Osteoblast (primary cell): ENCODE measurements around the gene SIN3A. TPM values are rescaled to one million over a fixed set of nuclear protein-coding genes. Genes with fewer than 3 reads are reported as not detected.

Experiments used
- DNase-seq: peaks from one replicate; pipeline ENCODE4 v3.0.0; 2011; ENCODE audit warnings: low spot score, mixed read lengths; ENCODE audit not compliant: insufficient read length; ENCODE audit errors: missing footprints
- H2AFZ ChIP-seq: 2 replicates; pipeline ENCODE4 v1.6.0; 2011; ENCODE audit warnings: mild to moderate bottlenecking, low read length
- H3K27ac ChIP-seq: 2 replicates; pipeline ENCODE4 v1.5.1; 2011; ENCODE audit warnings: mild to moderate bottlenecking, low read depth, low read length, moderate library complexity
- H3K27me3 ChIP-seq: 2 replicates; pipeline ENCODE4 v1.6.0; 2012; ENCODE audit warnings: mild to moderate bottlenecking, control low read depth, inconsistent platforms, low read length, moderate library complexity; ENCODE audit not compliant: insufficient read depth
- H3K36me3 ChIP-seq: 2 replicates; pipeline ENCODE4 v1.5.1; 2011; ENCODE audit warnings: mild to moderate bottlenecking, low read length, control low read depth, moderate library complexity; ENCODE audit not compliant: insufficient read depth
- H3K4me1 ChIP-seq: 2 replicates; pipeline ENCODE4 v1.5.1; 2011; ENCODE audit warnings: mild to moderate bottlenecking, low read length, control low read depth, moderate library complexity; ENCODE audit not compliant: insufficient read depth
- H3K4me2 ChIP-seq: 2 replicates; pipeline ENCODE4 v1.6.0; 2011; ENCODE audit warnings: mild to moderate bottlenecking, low read length; ENCODE audit not compliant: insufficient read depth
- H3K4me3 ChIP-seq: fragments of 200-600 bp; sonication (generic); 3 replicates; pipeline ENCODE4 v1.5.1; 2012; ENCODE audit warnings: mild to moderate bottlenecking, low read length, inconsistent platforms; ENCODE audit not compliant: insufficient read depth
- H3K79me2 ChIP-seq: 2 replicates; pipeline ENCODE4 v1.6.0; 2012; ENCODE audit warnings: mild to moderate bottlenecking, low read length, control low read depth, inconsistent platforms; ENCODE audit not compliant: insufficient read depth
- H3K9me3 ChIP-seq: 2 replicates; pipeline ENCODE4 v1.5.1; 2011; ENCODE audit warnings: low read depth, low read length, control low read depth
- H4K20me1 ChIP-seq: 2 replicates; pipeline ENCODE4 v1.6.0; 2012; ENCODE audit warnings: mild to moderate bottlenecking, low read length, control low read depth; ENCODE audit not compliant: insufficient read depth
- CTCF ChIP-seq: IDR thresholded peaks from 2 replicates; pipeline ENCODE4 v1.5.1; 2011; ENCODE audit warnings: mild to moderate bottlenecking, low read depth, low read length, moderate library complexity; ENCODE audit errors: extremely low read depth
- total RNA-seq: library from RNA; depleted of rRNA; stranded (reverse); fragments of >200 nt; gene quantifications from 2 replicates; pipeline ENCODE4 v1.2.3, GENCODE V29; 2012

SIN3A gene
- total RNA-seq, 1 donor: 36.2 TPM

GRCh38 chr15:75348562-75349350 lies 102.7 kb downstream of the SIN3A start:
- Histone ChIP-seq H3K79me2 (no peaks in the 10 kb centered on the region), H3K4me3 (peak overlapping the region; percentile 73), H3K27me3 (peaks cover 36% of the 10 kb centered on the region), H2AFZ (peak overlapping the region; percentile 62), H3K4me2 (peak overlapping the region; percentile 80), H4K20me1 (peaks cover 4% of the 10 kb centered on the region), H3K4me1 (peaks cover 6% of the 10 kb centered on the region), H3K36me3 (no peaks in the 10 kb centered on the region), H3K27ac (no peak overlapping the region), H3K9me3 (no peaks in the 10 kb centered on the region)
- no peak for TF ChIP-seq CTCF
- DNase-seq: peak; percentile 85

- Histone ChIP-seq H3K79me2 (no peaks in the 10 kb centered on the region), H4K20me1 (peaks cover 2% of the 10 kb centered on the region), H3K4me1 (peaks cover 6% of the 10 kb centered on the region), H3K9me3 (no peaks in the 10 kb centered on the region), H2AFZ (peak overlapping the region; percentile 62), H3K36me3 (no peaks in the 10 kb centered on the region), H3K27me3 (peaks cover 36% of the 10 kb centered on the region), H3K4me2 (peak overlapping the region; percentile 80), H3K4me3 (peak overlapping the region; percentile 73), H3K27ac (no peak overlapping the region)
- DNase-seq: peak; percentile 91
- TF ChIP-seq CTCF: no peak
Observed at GRCh38 chr15:75348034-75348561, 103.4 kb downstream of the SIN3A start.

GRCh38 chr15:75347222-75348033 lies 104.1 kb downstream of the SIN3A start:
- no peak for TF ChIP-seq CTCF
- Histone ChIP-seq H3K36me3 (no peaks in the 10 kb centered on the region), H3K4me3 (peak overlapping the region; percentile 73), H3K4me1 (peaks cover 6% of the 10 kb centered on the region), H3K27me3 (peaks cover 36% of the 10 kb centered on the region), H3K4me2 (peak overlapping the region; percentile 80), H3K27ac (no peak overlapping the region), H3K79me2 (no peaks in the 10 kb centered on the region), H4K20me1 (peaks cover 2% of the 10 kb centered on the region), H2AFZ (peak overlapping the region; percentile 50), H3K9me3 (no peaks in the 10 kb centered on the region)
- peak; percentile 88 for DNase-seq
